Panc1 (cell line): Measurements from ENCODE around the gene CDIPT.

Experiments
- POLR2AphosphoS5 ChIP-seq: IDR thresholded peaks from 2 replicates; pipeline ENCODE4 v1.6.1; 2012; ENCODE audit warnings: mild to moderate bottlenecking, low read depth, low read length, moderate library complexity
- TF ChIP-seq, protein P1 (sequence below): fragments of 450-650 bp; IDR thresholded peaks from 2 replicates; pipeline ENCODE4 v1.5.1; 2017; ENCODE audit warnings: mild to moderate bottlenecking
- TF ChIP-seq, protein P2 (sequence below), 2 experiments: IDR thresholded peaks; 2 replicates each; pipeline ENCODE4 v1.6.1; 2011 to 2012; ENCODE audit warnings: low read depth in 2 of 2, control low read depth in 1 of 2, low read length in 1 of 2, mild to moderate bottlenecking in 1 of 2, moderate library complexity in 1 of 2; ENCODE audit not compliant: insufficient read depth in 1 of 2

DNA sequence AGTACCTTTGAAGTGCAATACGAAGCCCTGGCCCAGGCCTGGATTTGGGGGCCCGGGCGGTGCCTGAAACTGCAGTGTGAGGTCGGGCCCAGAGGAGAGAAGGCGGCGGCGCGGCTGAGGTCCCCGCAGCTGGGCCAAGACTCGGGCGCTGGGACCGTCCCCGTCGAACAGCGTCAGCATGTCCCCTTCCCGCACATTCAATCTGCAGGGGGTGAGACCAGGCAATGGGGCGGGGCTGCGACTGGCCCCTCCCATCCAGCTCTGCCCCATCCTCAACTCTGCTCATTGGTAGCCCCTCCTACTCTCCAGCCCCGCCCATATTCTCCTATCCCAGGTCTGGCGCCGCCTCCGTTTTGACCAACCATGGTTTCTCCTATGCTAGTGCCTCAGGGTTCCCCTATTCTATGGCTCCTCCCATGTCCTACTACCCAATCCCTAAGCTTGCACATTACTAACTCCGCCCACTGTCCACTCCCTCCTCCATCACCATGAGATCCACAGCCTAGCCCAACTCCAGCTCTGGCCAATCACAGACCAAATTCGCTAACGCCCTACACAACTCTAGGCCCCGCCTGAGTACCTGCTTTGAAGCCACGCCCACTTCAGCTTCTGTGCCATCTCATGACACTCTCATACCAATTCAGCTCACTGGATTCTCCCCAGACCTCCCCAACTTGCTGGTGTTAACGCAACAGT is 14.4 kb upstream of the CDIPT start:
- TF ChIP-seq, protein P1, sequence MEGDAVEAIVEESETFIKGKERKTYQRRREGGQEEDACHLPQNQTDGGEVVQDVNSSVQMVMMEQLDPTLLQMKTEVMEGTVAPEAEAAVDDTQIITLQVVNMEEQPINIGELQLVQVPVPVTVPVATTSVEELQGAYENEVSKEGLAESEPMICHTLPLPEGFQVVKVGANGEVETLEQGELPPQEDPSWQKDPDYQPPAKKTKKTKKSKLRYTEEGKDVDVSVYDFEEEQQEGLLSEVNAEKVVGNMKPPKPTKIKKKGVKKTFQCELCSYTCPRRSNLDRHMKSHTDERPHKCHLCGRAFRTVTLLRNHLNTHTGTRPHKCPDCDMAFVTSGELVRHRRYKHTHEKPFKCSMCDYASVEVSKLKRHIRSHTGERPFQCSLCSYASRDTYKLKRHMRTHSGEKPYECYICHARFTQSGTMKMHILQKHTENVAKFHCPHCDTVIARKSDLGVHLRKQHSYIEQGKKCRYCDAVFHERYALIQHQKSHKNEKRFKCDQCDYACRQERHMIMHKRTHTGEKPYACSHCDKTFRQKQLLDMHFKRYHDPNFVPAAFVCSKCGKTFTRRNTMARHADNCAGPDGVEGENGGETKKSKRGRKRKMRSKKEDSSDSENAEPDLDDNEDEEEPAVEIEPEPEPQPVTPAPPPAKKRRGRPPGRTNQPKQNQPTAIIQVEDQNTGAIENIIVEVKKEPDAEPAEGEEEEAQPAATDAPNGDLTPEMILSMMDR, result no peak
- no peak for TF ChIP-seq POLR2AphosphoS5
- TF ChIP-seq, protein P2, sequence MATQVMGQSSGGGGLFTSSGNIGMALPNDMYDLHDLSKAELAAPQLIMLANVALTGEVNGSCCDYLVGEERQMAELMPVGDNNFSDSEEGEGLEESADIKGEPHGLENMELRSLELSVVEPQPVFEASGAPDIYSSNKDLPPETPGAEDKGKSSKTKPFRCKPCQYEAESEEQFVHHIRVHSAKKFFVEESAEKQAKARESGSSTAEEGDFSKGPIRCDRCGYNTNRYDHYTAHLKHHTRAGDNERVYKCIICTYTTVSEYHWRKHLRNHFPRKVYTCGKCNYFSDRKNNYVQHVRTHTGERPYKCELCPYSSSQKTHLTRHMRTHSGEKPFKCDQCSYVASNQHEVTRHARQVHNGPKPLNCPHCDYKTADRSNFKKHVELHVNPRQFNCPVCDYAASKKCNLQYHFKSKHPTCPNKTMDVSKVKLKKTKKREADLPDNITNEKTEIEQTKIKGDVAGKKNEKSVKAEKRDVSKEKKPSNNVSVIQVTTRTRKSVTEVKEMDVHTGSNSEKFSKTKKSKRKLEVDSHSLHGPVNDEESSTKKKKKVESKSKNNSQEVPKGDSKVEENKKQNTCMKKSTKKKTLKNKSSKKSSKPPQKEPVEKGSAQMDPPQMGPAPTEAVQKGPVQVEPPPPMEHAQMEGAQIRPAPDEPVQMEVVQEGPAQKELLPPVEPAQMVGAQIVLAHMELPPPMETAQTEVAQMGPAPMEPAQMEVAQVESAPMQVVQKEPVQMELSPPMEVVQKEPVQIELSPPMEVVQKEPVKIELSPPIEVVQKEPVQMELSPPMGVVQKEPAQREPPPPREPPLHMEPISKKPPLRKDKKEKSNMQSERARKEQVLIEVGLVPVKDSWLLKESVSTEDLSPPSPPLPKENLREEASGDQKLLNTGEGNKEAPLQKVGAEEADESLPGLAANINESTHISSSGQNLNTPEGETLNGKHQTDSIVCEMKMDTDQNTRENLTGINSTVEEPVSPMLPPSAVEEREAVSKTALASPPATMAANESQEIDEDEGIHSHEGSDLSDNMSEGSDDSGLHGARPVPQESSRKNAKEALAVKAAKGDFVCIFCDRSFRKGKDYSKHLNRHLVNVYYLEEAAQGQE (IDR thresholded peaks at IDR 0.05; ENCODE audit: insufficient read depth in 1 of 2, low read depth in 2 of 2, low read length in 1 of 2), result no peak
